Stimulated activated CD8-positive, alpha-beta memory T cell treated with anti-CD3 and anti-CD28 coated beads, Interleukin-2, amount 100 ng/mL, for 1 hour (primary cell): ENCODE results near the gene EDA.

Experiments
- DNase-seq, 2 donors: peaks; one replicate each; pipeline ENCODE4 v3.0.0-alpha.2; 2020; ENCODE audit warnings: low read depth in 2 of 2

The EDA gene

GRCh38 chrX:70026112-70026850 is 410.4 kb downstream of the EDA start:
- DNase-seq, result no peak

DNA sequence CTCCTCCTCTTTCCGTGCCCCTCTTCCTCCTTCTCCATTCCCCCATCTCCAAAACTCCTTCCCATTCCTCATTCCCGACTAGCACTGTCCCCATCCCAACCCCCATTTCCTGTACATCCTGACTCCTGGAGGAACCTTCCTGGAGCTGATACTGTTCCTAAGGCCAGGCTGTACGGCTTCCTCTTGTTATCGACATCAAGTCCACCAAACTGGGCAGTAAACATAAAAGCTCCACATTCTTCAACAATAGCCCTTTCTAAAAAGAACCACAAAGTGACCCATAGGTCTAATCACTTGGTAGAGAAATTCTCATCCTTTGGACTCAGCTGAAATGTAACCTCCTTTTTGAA is 410.9 kb downstream of the EDA start:
- DNase-seq, result no peak

- no peak for DNase-seq
Measured at GRCh38 chrX:70029863-70030262, 413.9 kb downstream of the EDA start.

GRCh38 chrX:70030301-70030767 is 414.4 kb downstream of the EDA start:
- no peak for DNase-seq

GRCh38 chrX:70032792-70033191 is 416.9 kb downstream of the EDA start:
- DNase-seq, result no peak

DNA sequence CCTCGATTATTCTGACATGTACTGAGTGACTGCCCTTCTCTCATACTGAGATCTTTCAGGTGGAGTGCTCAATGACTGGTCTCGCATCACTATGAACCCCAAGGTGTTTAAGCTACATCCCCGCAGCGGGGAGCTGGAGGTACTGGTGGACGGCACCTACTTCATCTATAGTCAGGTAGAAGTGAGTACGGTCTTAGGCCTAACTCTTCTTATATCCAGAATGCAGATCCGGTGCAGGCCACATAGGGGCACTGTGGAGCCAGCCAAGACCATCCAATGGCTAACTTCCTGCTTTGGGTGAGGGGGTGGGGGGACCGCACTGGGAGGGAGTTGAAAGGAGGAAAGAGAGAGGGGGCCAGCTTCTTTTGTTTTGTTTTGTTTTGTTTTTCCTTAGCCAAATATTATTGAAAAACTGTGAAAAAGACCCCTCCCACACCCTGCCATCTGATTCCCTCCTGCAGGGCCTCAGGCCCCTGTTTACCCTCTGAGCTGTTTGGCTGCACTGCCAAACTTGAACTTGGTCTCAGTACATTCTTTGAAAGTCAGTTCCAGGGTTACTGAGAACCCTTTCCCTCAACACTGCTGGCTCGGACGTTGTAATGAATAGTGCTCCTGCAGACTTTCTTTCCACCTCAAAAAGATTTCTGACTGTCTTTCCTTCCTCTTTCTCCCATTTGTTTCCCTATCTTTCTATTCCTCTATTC is 417.6 kb downstream of the EDA start:
- no peak for DNase-seq

- no peak for DNase-seq
Measured at GRCh38 chrX:70034646-70035045, 418.7 kb downstream of the EDA start.

- DNase-seq, result no peak
Measured at GRCh38 chrX:70038515-70038914, 422.6 kb downstream of the EDA start.

- DNase-seq, result no peak
Measured at GRCh38 chrX:70038951-70039350, 423.0 kb downstream of the EDA start.

DNA sequence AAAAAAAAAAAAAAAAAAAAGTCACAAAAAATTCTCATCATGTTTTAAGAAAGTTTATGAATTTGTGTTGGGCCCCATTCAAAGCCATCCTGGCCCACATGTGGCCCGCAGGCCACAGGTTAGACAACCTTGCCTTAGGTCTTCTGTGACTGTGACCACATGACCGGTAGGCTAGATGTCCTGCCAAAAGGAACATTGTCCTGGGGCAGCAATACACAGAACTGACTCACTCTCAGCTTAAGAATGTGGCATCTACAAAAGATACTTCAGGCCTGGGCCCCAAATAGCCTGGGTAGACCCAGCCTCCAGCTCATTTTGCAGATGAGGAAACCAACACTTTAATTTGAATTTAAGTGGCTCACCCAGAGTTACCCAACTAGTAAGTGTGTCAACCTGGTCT is 423.8 kb downstream of the EDA start:
- DNase-seq, result no peak

- DNase-seq, result no peak
Measured at GRCh38 chrX:70041993-70042392, 426.1 kb downstream of the EDA start.

GRCh38 chrX:70042399-70043371 is 426.8 kb downstream of the EDA start:
- no peak for DNase-seq

DNA sequence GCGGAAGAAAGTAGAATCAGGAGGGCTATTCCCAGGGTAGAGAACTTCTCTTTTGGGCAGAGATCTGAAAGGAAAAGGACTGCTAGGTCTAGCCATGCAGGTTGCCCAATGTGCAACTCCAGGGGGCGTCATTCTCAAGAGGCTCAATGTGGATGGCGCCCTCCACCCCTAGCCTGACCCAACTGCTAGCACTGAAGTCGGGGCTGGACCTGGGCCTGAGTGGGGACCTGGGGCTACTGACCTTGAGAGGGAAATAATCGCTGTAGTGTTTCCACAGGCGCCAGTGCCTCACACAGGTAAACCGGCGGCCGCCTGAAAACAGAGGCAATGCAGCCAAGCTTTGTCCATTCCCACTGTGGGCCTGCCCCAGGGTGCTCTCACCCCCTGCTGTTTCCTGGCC is 427.8 kb downstream of the EDA start:
- DNase-seq, result no peak

DNA sequence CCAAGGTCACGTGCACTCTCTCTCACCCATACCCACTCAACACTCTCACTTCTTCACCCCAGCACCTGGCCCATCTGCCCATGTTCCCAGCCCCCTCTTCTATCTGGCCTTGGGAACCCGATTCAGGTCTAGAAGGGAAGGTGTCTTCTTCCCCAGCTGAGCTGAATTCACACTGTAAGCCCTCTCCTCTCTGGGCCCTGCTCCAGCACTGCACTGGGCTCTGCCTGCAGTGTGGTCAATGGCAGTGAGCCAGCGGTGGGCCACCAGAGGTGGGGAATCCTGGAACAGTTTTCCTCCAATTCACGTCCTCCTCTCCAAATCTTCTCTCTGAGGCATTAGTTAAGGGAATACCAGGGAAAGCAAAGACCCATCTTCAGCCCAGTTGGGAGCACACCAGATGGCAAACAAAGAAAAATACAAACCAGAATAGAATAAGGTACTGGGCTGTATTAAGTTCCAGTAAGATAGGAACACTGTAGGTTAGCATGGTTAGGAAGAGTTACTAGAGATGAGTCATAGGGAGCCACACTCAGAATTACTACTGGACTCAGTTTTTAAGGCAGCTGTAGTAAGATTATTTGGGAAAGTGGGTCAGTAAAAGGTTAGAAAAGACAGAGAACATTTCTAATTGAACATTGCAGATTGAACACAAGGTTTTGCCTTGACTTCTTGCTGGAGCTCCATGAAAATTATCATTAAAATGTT is 428.8 kb downstream of the EDA start:
- DNase-seq, result no peak

GRCh38 chrX:70046978-70047377 is 431.1 kb downstream of the EDA start:
- no peak for DNase-seq

DNA sequence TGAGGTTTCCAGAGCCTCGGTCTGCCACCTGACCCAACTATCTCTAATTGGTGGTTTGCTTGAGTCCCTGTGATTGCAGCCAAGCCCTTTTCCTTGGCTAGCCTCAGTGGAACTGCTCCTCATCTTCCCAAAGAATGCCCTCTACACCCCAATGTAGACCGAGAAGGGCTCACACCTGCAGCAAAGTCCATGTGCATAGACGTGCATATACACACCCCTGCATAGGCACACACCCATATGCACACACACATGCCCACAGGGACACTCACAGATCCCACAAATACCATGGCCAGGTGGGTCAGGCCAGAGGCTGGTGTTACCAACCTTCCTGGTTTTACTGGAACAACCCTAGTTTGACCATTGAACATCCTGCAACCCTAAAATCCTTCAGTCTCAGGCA is 433.5 kb downstream of the EDA start:
- DNase-seq, result no peak

DNA sequence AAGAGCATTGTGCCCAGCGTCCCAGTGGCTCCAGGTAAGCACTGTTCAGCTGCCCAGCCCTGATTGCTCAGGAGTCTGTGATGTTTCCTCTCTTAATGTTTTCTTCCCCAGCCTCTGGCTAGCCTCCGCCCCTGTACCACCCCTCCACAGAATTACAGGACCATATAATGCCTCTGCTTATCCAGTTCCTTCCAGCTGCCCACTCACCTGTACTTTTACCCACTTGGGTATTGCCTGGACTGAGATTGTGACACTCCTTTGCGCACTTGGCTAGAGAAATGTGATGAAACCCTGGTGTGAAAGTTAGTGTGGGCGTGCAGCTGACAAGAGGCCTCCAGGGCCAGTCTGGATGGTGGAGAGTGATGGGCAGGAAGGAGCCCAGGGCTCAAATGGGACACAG is 434.0 kb downstream of the EDA start, which contains the start of gene AWAT2:
AWAT2 (minus strand) TSS at position 14 of the 400 bp plus-strand sequence; CDS start at position 8, 6 bp downstream.
- DNase-seq, result no peak

- DNase-seq, result no peak
Measured at GRCh38 chrX:70052895-70053615, 437.1 kb downstream of the EDA start.

DNA sequence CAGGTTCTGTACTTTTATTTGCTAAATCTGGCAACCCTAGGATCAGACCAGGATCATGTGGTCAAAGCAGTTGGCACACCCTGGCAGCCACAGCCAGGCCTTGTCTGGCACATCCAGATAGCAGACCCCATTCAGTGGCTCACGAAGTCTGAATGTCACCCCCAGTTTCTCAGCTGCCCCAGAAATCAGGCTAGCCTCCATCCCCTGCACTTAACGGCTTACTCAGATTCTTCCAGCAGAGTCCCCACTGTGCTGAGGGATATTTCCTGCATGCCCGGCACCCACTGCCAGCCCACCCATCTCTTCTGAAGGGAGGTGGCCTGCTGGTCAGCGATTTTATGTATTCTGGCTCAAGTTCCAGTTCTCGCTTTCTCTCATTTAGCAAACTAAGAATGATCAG is 438.5 kb downstream of the EDA start:
- no peak for DNase-seq

DNA sequence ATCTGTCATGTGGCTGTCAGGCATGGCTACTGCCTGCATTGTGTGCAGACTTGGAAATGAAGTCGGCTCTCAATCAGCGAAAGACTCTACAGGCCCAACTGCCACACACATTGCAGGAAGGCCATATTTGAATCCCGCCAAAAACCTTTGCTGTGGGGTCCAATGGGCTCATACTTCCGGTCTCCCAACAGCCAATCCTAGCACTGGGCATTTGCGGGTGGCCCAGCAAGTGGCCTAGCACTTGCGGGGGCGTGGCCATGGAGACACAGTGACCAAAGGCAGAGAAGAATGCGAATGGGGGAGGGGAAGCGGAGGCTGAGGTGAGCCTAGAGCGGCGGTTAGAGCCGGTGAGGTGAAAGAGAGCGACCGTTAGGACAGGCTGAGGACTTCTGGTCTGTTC is 446.2 kb downstream of the EDA start, which contains the start of gene OTUD6A:
OTUD6A (plus strand) TSS at position 382 of the 400 bp plus-strand sequence. CDS start 68 bp downstream, outside the sequence.
- DNase-seq, result no peak
